ENCODE data around the gene AP3B1. TPM values are rescaled to one million over a fixed set of nuclear protein-coding genes. Genes with fewer than 3 reads are reported as not detected.

The AP3B1 gene
- total RNA-seq, 1 donor, result 113 TPM

GRCh38 chr5:78320401-78320800 lies 25.9 kb upstream of the AP3B1 start:
- peak; percentile 64 for TF ChIP-seq CTCF (IDR thresholded peaks at IDR 0.05; ENCODE audit: insufficient read depth, low read depth, low read length)
- DNase-seq (ENCODE audit: low read depth), result peak; percentile 54
- no peak overlapping the region for H3K4me3 ChIP-seq (ENCODE audit: low read depth, low read length)

GRCh38 chr5:78318337-78318736 lies 23.8 kb upstream of the AP3B1 start:
- no peak for TF ChIP-seq CTCF (IDR thresholded peaks at IDR 0.05; ENCODE audit: insufficient read depth, low read depth, low read length)
- DNase-seq (ENCODE audit: low read depth), result no peak

GRCh38 chr5:78317515-78317914 lies 23.0 kb upstream of the AP3B1 start:
- no peak overlapping the region for H3K4me3 ChIP-seq (ENCODE audit: low read depth, low read length)
- no peak for DNase-seq (ENCODE audit: low read depth)
- no peak for TF ChIP-seq CTCF (IDR thresholded peaks at IDR 0.05; ENCODE audit: insufficient read depth, low read depth, low read length)

More at GRCh38 chr5:78318337-78318736, 23.8 kb upstream of the AP3B1 start:
- H3K4me3 ChIP-seq (ENCODE audit: low read depth, low read length), result no peak overlapping the region

GRCh38 chr5:78308703-78309102 lies 14.2 kb upstream of the AP3B1 start:
- no peak overlapping the region for H3K4me3 ChIP-seq (ENCODE audit: low read depth, low read length)
- no peak for TF ChIP-seq CTCF (IDR thresholded peaks at IDR 0.05; ENCODE audit: insufficient read depth, low read depth, low read length)
- no peak for DNase-seq (ENCODE audit: low read depth)

DNA sequence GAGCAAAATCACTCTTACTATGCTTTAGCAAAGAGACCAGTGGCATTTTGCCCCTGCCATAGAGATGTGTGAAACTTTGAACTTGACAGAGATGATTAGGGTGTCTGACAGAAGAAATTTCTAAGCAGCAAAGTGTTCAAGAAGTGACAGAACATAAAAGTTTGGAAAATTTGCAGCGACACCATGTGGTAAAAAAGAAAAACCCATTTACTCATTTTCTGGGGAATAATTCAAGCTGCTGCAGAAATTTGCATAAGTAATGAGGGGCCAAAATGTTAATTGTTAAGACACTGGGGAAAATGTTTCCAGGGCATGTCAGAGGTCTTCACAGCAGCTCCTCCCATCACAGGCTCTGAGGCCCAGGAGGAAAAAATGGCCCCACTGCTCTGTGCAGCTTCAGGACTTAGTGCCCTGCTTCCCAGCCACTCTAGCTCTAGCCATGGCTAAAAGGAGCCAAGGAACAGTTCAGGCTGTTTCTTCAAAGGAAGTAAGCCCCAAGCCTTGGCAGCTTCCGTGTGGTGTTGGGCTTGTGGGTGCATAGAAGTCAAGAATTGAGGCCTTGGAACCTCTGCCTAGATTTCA lies 6.1 kb upstream of the AP3B1 start:
- peak; percentile 36 for TF ChIP-seq CTCF (IDR thresholded peaks at IDR 0.05; ENCODE audit: insufficient read depth, low read depth, low read length)
- H3K4me3 ChIP-seq (ENCODE audit: low read depth, low read length), result no peak overlapping the region
- DNase-seq (ENCODE audit: low read depth), result peak; percentile 44

DNA sequence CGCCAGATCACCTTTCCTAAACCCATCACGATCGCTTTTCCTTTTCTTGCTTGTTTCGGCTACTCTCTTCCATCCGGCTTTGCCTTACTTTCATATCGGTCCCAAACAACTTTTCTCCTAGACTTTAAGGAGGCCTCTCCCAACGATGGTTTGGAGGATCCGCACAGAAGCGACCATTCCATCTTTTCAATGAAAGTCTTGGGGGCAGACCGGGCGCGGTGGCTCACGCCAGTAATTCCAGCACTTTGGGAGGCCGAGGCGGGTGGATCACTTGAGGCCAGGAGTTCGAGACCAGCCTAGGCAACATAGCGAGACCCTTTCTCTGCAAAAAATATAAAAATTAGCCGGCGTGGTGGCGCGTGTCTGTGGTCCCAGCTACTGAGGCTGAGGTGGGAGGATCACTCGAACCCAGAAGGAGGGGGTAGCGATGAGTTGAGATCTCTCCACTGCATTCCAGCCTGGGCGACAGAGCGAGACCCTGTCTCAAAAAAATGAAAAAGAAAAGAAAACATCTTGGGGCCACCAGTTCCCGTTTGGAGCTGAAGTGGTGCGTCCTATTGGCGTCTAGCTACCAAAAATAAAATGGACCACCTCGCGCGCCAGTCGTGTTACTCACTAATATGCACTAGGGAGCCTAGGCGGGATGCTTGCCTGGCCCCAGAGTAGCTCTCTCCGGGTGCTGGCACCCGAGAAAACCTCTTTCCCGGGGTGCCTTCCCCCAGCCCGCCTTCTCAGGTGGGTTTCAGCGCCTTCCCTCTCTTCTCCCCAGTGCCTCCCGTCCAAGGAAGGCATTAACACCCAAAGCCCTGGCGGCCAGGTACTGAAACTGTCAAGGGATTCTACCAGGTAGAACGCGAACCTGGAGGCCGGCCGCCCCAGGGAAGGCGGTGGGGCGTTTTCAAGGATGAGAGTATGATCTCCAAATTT lies 800 bp upstream of the AP3B1 start:
- H3K4me3 ChIP-seq (ENCODE audit: low read depth, low read length), result peak overlapping the region; percentile 74
- no peak for DNase-seq (ENCODE audit: low read depth)
- TF ChIP-seq CTCF (IDR thresholded peaks at IDR 0.05; ENCODE audit: insufficient read depth, low read depth, low read length), result peak; percentile 28

All from fibroblast of villous mesenchyme (primary cell).